ENCODE measurements around the gene PLCD1. TPM values are rescaled to one million over a fixed set of nuclear protein-coding genes. Genes with fewer than 3 reads are reported as not detected.

The PLCD1 gene
- total and polyA plus RNA-seq, 2 of the 8 experiments (the other 6 are each of a cell fraction or from before 2014, with no cell fraction given) = 15.3 to 19.2 TPM

DNA sequence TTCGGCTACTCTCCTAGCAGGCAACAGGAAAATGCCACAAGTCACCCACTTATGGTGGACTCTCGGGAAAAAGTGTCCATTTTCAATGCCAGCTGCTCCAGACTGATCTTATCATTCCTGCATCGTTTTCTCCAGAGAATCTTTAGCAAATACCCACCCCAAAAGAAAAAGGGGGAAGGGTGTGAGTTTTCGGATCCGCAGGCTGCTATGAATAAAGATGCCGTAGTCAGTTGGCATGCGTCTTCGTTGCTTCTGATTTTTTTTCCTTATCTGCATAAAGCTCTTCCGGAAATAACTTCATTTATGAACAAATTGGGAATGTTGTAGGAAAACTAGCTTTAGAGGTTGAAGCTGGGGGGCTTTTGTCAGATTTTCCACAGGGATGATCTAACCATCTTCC is 61.2 kb downstream of the PLCD1 start:
- Histone ChIP-seq H3K79me1 (ENCODE audit: low read depth, low read length) (no peaks in the 10 kb centered on the region), H4K8ac (ENCODE audit: extremely low read depth, insufficient read depth, low read length) (no peak overlapping the region), H3K9me3 (ENCODE audit: insufficient read depth in 2 of 2, low read depth in 1 of 2, low read length in 1 of 2) (no peaks in the 10 kb centered on the region), H2AFZ (ENCODE audit: low read length) (no peak overlapping the region), H3K23ac (ENCODE audit: insufficient read length) (no peak overlapping the region), H2BK120ac (replicated peaks; ENCODE audit: low read depth, low read length) (no peak overlapping the region), H2BK15ac (ENCODE audit: low read length) (no peak overlapping the region), H2AK5ac (ENCODE audit: low read depth, low read length) (no peak overlapping the region), H4K20me1 (replicated peaks in 1 of 2; ENCODE audit: control insufficient read depth in 1 of 2, insufficient read depth in 2 of 2, low read length in 2 of 2) (peaks cover 0 to 2% of the 10 kb centered on the region in 2 experiments), H3K4ac (replicated peaks; ENCODE audit: insufficient read length, low read depth, low read length) (no peak overlapping the region), H2BK20ac (ENCODE audit: low read length) (no peak overlapping the region), H3K23me2 (ENCODE audit: low read depth, low read length) (no peaks in the 10 kb centered on the region), H3K27ac (ENCODE audit: low read depth, low read length) (no peak overlapping the region), H2BK12ac (ENCODE audit: low read depth, low read length) (no peak overlapping the region), H3K27me3 (replicated peaks in 1 of 4; ENCODE audit: control insufficient read depth in 3 of 4, extremely low read depth in 1 of 4, insufficient read depth in 3 of 4, low read length in 3 of 4) (no peaks in the 10 kb centered on the region), H3K14ac (ENCODE audit: insufficient read length) (no peak overlapping the region), H4K91ac (replicated peaks; ENCODE audit: insufficient read length, low read length) (no peak overlapping the region), H3K4me3 (ENCODE audit: extremely low read depth in 1 of 4, insufficient read depth in 2 of 4, low read depth in 3 of 4, low read length in 4 of 4) (no peak overlapping the region), H3K18ac (ENCODE audit: extremely low read depth, low read length) (no peak overlapping the region), H2BK5ac (ENCODE audit: low read depth, low read length) (no peak overlapping the region), H3K4me2 (ENCODE audit: insufficient read depth in 1 of 2, low read depth in 2 of 2, low read length in 2 of 2) (no peak overlapping the region), H4K5ac (ENCODE audit: insufficient read length, low read depth, low read length) (no peak overlapping the region), H3K79me2 (ENCODE audit: control insufficient read depth in 1 of 2, insufficient read depth in 2 of 2, low read length in 2 of 2) (no peaks in the 10 kb centered on the region), H3K56ac (replicated peaks; ENCODE audit: insufficient read length, low read depth, low read length) (no peak overlapping the region), H3K4me1 (replicated peaks in 1 of 4; ENCODE audit: control insufficient read depth in 3 of 4, insufficient read depth in 4 of 4, low read length in 3 of 4) (0 out of 7 replicates have a peak, but pooled peaks cover 0 to under 1% (median 0%) of the 10 kb centered on the region in 4 experiments), H3K36me3 (ENCODE audit: control insufficient read depth in 2 of 4, insufficient read depth in 4 of 4, low read length in 3 of 4) (no peaks in the 10 kb centered on the region; a peak in 1 of 8 replicates), H3K9ac (replicated peaks in 1 of 4; ENCODE audit: extremely low read depth in 1 of 4, low read depth in 3 of 4, low read length in 3 of 4) (no peak overlapping the region)
- FAIRE-seq (no peak), DNase-seq (ENCODE audit: low read depth in 1 of 2, low spot score in 2 of 2) (no peak)
- 89% methylated on average over 9 of the region's 9 CpGs; no CpG with 5 or more reads in 1 of the 2 experiments for WGBS, 2 experiments (ENCODE audit: extremely low coverage in 1 of 2, insufficient coverage in 1 of 2, insufficient read length in 1 of 2, insufficient replicate concordance in 2 of 2, low coverage in 1 of 2, low lambda C conversion rate in 2 of 2, missing lambda C conversion rate in 1 of 2)
- ChIA-PET CTCF (ENCODE audit: partially characterized antibody) (interaction anchor here (0.6 to 5.7 kb wide), 25 partner anchors 9 to 411 kb away, joined by 3 to 32 read pairs (median 7); no protein-coding TSS in a partner anchor), POLR2A (ENCODE audit: partially characterized antibody) (interaction anchor here (1.1 to 1.2 kb wide), 2 partner anchors 14 to 113 kb away, joined by 3 read pairs; no protein-coding TSS in a partner anchor)
- TF ChIP-seq RNF2 (IDR thresholded peaks at IDR 0.05; ENCODE audit: borderline replicate concordance, low read depth, low read length, missing control alignments, poor library complexity, severe bottlenecking) = no peak
- no peak for TF ChIP-seq HDAC2 (IDR thresholded peaks at IDR 0.05; ENCODE audit: borderline replicate concordance in 1 of 2, low read depth in 2 of 2, low read length in 2 of 2)
- TF ChIP-seq GABPA (IDR thresholded peaks at IDR 0.05; ENCODE audit: borderline replicate concordance, insufficient read depth, low read length) = no peak
- no peak for TF ChIP-seq SUZ12 (IDR thresholded peaks at IDR 0.05; ENCODE audit: low read length)
- no peak for TF ChIP-seq CHD1 (IDR thresholded peaks at IDR 0.05; ENCODE audit: low read depth, low read length)
- no peak for TF ChIP-seq RBBP5 (IDR thresholded peaks at IDR 0.05; ENCODE audit: borderline replicate concordance, low read depth, low read length)
- TF ChIP-seq TEAD4 (IDR thresholded peaks at IDR 0.05; ENCODE audit: low read depth, low read length) = no peak
- TF ChIP-seq SRF (IDR thresholded peaks at IDR 0.05; ENCODE audit: low read depth, low read length) = no peak
